Stimulated activated CD4-positive, alpha-beta T cell treated with anti-CD3 and anti-CD28 coated beads, Interleukin-2, amount 100 ng/mL, for 24 hours (primary cell): Measurements from ENCODE around the gene SIRPB1.
A peak's percentile ranks its signal among the peaks of the same experiment; 100 is the strongest.
"Not testable (repeated sequence)": the region's sequence is repeated elsewhere in the genome, so short reads cannot be mapped to it uniquely, and the experiment has no call there.

Source experiments
- DNase-seq, 2 donors: peaks; one replicate each; pipeline ENCODE4 v3.0.0-alpha.2; 2020

Gene SIRPB1

GRCh38 chr20:1588533-1589460 lies 31.0 kb downstream of the SIRPB1 start:
- DNase-seq: no peak

GRCh38 chr20:1587781-1588532 lies 31.9 kb downstream of the SIRPB1 start:
- DNase-seq: no peak

DNA sequence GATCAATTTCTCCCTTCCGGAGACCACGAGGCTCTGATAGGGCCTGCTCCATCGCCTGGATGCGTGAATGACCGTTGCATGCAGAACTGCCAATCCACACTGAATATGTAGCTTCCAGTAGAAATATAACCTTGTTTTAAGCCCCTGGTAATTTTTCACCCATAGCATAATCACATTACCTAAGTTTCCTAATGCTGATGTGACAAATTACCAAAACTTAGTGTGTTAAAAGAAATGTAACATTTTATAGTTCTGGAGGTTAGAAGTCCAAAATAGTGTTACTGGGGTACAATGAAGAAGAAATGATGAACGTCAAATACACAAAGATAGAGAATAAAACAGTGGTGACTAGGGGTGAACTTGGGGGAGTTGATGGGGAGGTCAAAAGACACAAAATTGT lies 40.3 kb downstream of the SIRPB1 start:
- no peak for DNase-seq

DNA sequence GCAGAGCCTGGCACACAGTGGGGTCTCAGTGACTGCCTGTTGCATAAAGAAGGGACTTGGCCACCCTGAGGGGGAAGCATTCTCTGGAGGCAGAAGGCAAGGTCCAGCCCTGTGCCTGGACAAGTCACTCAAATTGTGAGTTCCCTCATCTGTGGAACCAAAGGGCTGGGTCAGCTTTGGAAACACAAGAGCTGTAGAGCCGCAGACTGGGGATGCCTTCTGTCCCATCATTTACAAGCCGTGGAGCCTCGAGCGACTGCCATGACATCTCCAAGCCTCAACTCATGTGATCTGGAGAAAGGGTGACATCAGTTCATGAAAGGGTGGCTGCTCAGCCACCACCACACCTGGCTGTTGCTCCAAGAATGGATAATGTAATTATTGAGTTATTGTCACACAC lies 41.9 kb downstream of the SIRPB1 start:
- DNase-seq: peak in 1 of 2 donors; percentile 6

DNA sequence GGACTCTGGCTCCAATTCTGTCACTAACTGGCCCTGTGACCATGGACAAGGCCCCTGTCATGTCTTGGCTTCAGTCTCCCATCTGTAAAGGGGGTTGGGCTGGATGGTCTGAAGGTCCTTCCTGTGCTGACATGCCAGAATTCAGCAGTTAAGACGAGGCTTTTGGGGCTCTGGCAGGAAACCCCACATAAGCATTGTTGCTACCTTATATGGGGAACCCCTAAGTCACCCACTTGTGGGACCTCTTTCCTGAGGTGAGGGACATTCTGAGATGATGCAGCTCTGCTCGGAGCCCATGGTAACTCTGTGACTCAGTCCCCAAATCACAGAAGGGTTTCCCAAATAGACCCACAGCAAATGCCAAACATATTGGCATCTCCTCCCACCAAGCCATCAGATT lies 42.5 kb downstream of the SIRPB1 start:
- DNase-seq: peak in 1 of 2 donors; percentile 7

GRCh38 chr20:1576641-1577040 lies 43.2 kb downstream of the SIRPB1 start:
- no peak for DNase-seq

GRCh38 chr20:1576003-1576402 lies 43.8 kb downstream of the SIRPB1 start:
- DNase-seq: peak in 1 of 2 donors; percentile 9

GRCh38 chr20:1571583-1571982 lies 48.2 kb downstream of the SIRPB1 start:
- DNase-seq: not testable (repeated sequence)
